ENCODE measurements around the gene FAHD1. TPM values are rescaled to one million over a fixed set of nuclear protein-coding genes. Genes with fewer than 3 reads are reported as not detected.
"Not testable (repeated sequence)": the region's sequence is repeated elsewhere in the genome, so short reads cannot be mapped to it uniquely, and the experiment has no call there.

FAHD1 gene
- total and polyA plus RNA-seq, 9 of the 15 experiments (the other 6 are each of a cell fraction or from before 2014, with no cell fraction given): 2.2 to 20.9 (median 10.7) TPM

DNA sequence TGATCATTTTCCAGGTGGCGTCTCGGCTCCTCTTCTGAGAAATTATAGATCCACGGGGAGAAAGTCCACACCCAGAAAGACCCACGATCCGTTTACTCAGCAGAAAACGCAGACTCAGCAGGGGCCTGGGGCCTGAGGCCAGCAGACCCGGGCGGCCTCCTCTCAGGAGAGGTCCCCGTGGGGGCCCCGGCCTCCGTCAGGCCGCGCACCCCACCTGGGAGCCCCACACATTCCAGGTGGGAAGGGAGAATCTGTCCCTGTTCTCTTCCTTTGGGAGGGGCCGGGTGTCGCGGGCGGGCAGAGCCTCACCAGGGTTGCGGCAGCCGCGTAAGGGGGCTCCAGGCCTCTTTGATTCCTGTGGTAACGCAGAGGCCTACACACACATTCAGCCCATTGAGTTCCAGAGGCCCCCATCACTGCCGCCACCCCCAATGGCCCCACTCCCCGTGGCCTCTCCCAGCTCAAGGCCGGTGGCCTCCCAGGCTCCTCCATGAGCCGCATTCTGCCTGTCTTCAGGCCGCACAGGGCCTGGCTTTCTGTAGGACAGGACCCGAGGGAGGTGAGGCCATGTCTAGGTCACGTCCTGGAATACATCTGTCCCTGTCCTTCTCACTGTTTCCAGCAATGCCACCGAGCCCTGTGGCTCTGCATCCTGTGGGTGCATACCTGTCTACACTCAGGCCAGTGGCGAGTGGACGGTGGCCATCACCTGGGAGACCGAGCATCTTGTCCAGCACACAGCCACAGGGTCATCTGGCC lies 31.9 kb upstream of the FAHD1 start (continued):
- TF ChIP-seq, protein P1, sequence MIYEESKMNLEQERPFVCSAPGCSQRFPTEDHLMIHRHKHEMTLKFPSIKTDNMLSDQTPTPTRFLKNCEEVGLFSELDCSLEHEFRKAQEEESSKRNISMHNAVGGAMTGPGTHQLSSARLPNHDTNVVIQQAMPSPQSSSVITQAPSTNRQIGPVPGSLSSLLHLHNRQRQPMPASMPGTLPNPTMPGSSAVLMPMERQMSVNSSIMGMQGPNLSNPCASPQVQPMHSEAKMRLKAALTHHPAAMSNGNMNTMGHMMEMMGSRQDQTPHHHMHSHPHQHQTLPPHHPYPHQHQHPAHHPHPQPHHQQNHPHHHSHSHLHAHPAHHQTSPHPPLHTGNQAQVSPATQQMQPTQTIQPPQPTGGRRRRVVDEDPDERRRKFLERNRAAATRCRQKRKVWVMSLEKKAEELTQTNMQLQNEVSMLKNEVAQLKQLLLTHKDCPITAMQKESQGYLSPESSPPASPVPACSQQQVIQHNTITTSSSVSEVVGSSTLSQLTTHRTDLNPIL (CRISPR knock-in tag; IDR thresholded peaks at IDR 0.05): no peak

DNA sequence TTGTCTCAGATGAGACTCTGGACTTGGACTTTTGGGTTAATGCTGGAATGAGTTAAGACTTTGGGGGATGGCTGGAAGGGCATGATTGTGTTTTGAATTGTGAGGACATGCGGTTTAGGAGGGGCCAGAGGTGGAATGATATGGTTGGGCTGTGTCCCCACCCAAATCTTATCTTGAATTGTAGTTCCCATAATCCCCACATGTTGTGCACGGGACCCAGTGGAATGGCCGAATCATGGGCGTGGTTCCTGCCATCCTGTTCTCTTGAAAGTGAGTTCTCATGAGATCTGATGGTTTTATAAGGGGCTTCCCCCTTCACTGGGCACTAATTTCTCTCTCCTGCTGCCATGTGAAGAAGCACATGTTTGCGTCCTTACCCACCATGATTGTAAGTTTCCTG lies 27.7 kb upstream of the FAHD1 start:
- FAIRE-seq; CTCF ChIA-PET (ENCODE audit: low intra/inter-chr PET ratio); H2AFZ ChIP-seq (ENCODE audit: low read depth, low read length); H3K4me3 ChIP-seq; H3K27me3 ChIP-seq (ENCODE audit: control insufficient read depth in 2 of 2, insufficient read depth in 2 of 2, low read length in 2 of 2); BruUV-seq (replicated peaks); H3K4me1 ChIP-seq (replicated peaks in 1 of 2; ENCODE audit: control insufficient read depth in 2 of 2, insufficient read depth in 2 of 2, low read length in 2 of 2); H3K79me2 ChIP-seq (ENCODE audit: control insufficient read depth, insufficient read depth, low read length); H4K20me1 ChIP-seq (replicated peaks; ENCODE audit: control insufficient read depth, insufficient read depth, low read length); DNase-seq (ENCODE audit: extremely low read depth in 1 of 4, low spot score in 3 of 4); H3K9me3 ChIP-seq (replicated peaks; ENCODE audit: control insufficient read depth, insufficient read depth, low read depth, low read length); intact Hi-C loops (cut with micrococcal nuclease); H3K4me2 ChIP-seq (ENCODE audit: insufficient read depth, low read length); H3K27ac ChIP-seq (ENCODE audit: extremely low read depth, low read depth, low read length); H3K36me3 ChIP-seq (ENCODE audit: control insufficient read depth, insufficient read depth, low read length); in situ Hi-C loops (cut with MboI); ATAC-seq; H3K9me1 ChIP-seq (ENCODE audit: control insufficient read depth, insufficient read depth, low read length); H3K9ac ChIP-seq (ENCODE audit: insufficient read depth in 1 of 2, low read depth in 2 of 2, low read length in 2 of 2): not testable (repeated sequence)
- WGBS (ENCODE audit: insufficient coverage, low coverage, missing lambda C conversion rate): 46% methylated on average over 5 of the region's 5 CpGs
- POLR2A ChIA-PET: interaction anchor here (1.0 kb wide), 1 partner anchor 165 kb away, joined by 4 read pairs; the partner anchor contains the start of gene RPS2

All from K562 (cell line).